DMS 273 (cell line): ENCODE results near the gene ADGRE3.

Experiments
- DNase-seq: peaks from one replicate; lab custom pipeline; 2025; ENCODE audit not compliant: unreplicated experiment; lab: John Stamatoyannopoulos, UW

ADGRE3 gene, protein sequence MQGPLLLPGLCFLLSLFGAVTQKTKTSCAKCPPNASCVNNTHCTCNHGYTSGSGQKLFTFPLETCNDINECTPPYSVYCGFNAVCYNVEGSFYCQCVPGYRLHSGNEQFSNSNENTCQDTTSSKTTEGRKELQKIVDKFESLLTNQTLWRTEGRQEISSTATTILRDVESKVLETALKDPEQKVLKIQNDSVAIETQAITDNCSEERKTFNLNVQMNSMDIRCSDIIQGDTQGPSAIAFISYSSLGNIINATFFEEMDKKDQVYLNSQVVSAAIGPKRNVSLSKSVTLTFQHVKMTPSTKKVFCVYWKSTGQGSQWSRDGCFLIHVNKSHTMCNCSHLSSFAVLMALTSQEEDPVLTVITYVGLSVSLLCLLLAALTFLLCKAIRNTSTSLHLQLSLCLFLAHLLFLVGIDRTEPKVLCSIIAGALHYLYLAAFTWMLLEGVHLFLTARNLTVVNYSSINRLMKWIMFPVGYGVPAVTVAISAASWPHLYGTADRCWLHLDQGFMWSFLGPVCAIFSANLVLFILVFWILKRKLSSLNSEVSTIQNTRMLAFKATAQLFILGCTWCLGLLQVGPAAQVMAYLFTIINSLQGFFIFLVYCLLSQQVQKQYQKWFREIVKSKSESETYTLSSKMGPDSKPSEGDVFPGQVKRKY

DNA sequence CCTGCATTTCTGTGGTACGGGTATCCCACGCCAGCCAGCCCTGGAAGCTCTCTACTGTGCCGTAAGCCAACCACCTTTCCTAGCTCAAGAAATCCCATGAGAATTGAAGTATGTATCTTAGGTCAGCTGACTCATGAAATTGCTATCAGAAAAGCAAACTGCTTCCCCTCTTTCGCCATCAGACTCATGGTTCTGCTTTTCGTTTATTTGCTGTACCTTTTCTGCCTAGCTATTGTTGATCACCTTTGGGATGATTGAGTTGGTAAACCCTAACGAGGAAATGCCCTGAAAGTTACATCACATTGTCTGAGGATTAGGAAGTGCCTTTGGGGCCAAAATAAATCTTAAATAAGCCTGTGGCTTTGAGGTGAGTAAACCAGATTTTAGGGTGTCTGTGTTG is at the start of gene ADGRE3:
TSS of gene ADGRE3 (minus strand) at position 81 of the 400 bp plus-strand sequence. CDS start at position 7, 74 bp downstream.
- no peak for DNase-seq

DNA sequence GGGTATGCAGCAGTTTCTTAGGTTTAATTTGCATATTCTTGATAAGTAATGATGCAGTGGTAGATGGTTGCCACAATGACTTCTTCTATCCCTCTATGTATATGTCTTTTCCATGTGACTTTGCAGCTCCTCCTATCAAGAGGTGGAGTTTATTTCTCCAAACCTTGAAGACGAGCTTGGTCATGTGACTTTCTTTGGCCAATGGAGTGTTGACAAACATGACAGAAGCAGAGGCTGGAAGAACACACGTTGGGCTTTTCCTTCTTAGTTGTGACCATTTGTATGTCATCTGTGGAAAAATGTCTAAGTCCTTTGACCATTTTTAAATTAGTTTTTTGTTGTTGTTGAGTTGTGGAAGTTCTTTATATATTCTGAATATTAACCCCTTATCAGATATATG is 47.5 kb upstream of the ADGRE3 start:
- DNase-seq, result no peak

DNA sequence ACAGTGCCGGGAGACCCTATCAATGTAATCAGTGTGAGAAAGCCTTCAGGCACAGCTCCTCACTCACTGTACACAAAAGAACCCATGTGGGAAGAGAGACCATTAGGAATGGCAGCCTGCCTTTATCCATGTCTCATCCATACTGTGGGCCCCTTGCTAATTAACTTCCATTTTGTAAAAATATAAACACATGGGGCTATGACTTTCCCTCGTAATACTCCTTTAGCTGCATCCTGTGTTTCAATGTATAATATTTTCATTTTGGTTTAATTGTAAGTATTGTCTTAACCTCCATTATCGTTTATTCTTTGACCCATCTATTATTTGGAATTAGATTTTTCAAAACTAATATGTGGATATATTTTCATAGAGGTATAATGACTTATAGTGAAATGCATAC is 44.5 kb upstream of the ADGRE3 start:
- DNase-seq, result no peak

- no peak for DNase-seq
These were observed 44.0 kb upstream of the ADGRE3 start for GRCh38 chr19:14718522-14719116.

GRCh38 chr19:14715841-14716240 is 41.2 kb upstream of the ADGRE3 start:
- DNase-seq, result no peak

DNA sequence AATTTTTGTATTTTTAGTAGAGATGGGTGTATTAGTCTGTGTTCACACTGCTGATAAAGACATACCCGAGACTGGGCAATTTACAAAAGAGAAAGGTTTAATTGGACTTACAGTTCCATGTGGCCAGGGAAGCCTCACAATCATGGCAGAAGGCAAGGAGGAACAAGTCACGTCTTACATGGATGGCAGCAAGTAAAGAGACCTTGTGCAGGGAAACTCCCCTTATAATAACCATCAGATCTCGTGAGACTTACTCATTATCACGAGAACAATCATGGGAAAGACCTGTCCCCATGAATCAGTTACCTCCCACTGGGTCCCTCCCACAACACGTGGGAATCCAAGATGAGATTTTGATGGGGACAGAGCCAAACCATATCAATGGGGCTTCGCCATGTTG is 29.8 kb upstream of the ADGRE3 start:
- DNase-seq, result no peak

DNA sequence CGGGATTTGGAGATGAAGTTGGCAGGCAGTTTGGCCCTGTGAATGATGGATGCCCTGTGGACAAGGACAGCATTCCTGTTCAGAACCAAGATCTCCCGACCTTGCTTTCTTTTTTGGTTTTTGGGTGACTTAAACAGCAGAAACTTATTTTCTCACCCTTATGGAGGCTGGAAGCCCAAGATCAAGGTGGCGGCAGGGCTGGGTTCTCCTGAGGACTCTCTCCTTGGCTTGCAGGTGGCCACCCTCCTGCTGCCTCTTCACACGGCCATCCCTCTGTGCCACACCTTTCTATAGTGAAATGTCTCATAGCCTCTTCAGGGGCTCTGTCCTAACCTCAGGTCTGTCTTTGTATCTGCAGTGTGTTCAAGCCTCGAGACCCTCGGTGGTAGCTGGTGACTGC is 29.2 kb upstream of the ADGRE3 start:
- DNase-seq, result no peak

- DNase-seq, result no peak
These were observed 26.2 kb upstream of the ADGRE3 start for GRCh38 chr19:14700711-14701375.

- DNase-seq, result no peak
These were observed 25.0 kb upstream of the ADGRE3 start for GRCh38 chr19:14699641-14700040.

- DNase-seq, result no peak
These were observed 20.8 kb upstream of the ADGRE3 start for GRCh38 chr19:14695471-14695870.

- DNase-seq, result no peak
These were observed 20.1 kb upstream of the ADGRE3 start for GRCh38 chr19:14694641-14695266.

GRCh38 chr19:14689598-14690503 is 15.2 kb upstream of the ADGRE3 start, which contains the start of gene ZNF333:
Gene ZNF333, plus strand, starts transcription at chr19:14690048. Its CDS starts 3,444 bp downstream, at chr19:14693492.
- peak; percentile 97 for DNase-seq

- DNase-seq, result peak; percentile 55
These were observed 11.8 kb upstream of the ADGRE3 start for GRCh38 chr19:14686411-14686810.

- no peak for DNase-seq
These were observed 8.8 kb upstream of the ADGRE3 start for GRCh38 chr19:14683439-14683838.

GRCh38 chr19:14682084-14682483 is 7.4 kb upstream of the ADGRE3 start:
- DNase-seq, result no peak

DNA sequence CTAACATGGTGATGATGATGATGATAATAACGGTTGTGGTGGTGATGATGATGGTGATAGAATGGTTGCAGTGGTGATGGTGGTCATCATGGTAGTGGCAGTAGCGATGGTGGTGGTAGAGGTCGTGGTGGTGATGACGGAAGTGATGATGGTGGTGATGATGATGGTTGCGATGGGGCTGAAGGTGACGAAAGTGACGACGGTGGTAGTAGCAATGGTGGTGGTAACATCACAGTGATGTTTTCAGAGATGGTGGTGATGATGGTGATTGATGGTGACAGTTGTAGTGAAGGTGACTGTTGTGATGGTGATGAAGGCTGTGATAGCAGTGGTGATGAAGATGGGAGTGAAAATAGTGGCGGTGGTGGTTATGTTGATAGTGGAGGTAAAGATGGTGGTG is 3.6 kb upstream of the ADGRE3 start:
- DNase-seq, result no peak

- DNase-seq, result no peak
These were observed 2.8 kb upstream of the ADGRE3 start for GRCh38 chr19:14677464-14677863.

DNA sequence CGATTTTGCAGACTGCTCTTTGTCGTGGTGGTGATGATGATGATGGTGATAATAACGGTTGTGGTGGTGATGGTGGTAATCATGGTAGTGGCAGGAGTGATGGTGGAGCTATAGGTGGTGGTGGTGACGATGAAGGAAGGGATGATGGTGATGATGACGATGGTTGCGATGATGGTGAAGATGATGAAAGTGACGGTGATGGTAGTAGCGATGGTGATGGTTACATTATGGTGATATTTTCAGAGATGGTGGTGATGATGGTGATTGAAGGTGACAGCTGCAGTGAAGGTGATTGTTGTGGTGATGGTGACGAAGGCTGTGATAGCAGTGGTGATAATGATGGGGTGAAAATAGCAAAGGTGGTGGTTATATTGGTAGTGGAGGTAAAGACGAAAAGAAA is 2.1 kb upstream of the ADGRE3 start:
- DNase-seq, result no peak

DNA sequence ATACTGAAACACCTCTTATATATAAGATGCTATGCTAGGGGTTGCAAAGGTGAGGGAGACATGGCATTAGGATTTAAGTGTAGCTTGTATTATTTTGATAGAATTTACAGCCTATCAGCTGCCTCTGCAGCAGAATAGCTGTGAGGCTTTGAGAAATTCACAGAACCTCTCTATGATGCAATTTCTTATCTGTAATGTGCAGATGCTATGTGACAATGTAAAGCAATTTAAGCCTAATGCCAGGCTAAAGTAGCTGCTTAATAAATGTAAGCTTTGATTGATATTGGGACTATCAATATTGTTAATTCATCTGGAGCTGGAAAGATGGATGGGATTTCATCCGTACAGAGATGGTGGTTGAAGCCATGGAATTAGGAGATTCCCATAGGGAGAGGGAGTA is 1.6 kb downstream of the ADGRE3 start:
- no peak for DNase-seq
